ENCODE results near the gene TTLL6.

- TF ChIP-seq CTCF (IDR thresholded peaks at IDR 0.05) (no peak), POLR2A (IDR thresholded peaks at IDR 0.05) (no peak)
These were observed 43.4 kb upstream of the TTLL6 start for GRCh38 chr17:48860456-48860855.
